SK-N-SH (cell line): ENCODE results near the gene RARB. TPM values are rescaled to one million over a fixed set of nuclear protein-coding genes. Genes with fewer than 3 reads are reported as not detected.

ENCODE experiments used
- CTCF ChIA-PET: fragments of 300-600, 350-600 bp; formaldehyde crosslinking; extraction: SDS; loops from one replicate; lab custom pipeline; 2021; lab: Yijun Ruan, JAX
- POLR2A ChIA-PET: fragments of 350-600 bp; sonication (Branson Sonifier 250); formaldehyde crosslinking; extraction: SDS; loops from one replicate; lab custom pipeline; 2020; ENCODE audit warnings: antibody characterized with exemption, inconsistent platforms; lab: Yijun Ruan, JAX
- DNase-seq: peaks from one replicate; pipeline ENCODE4 v3.0.0; 2012
- H2AFZ ChIP-seq: fragments of 200-600 bp; sonication (generic); 2 replicates; pipeline ENCODE4 v1.8.1; 2016; ENCODE audit warnings: antibody characterized with exemption, mild to moderate bottlenecking, low read depth
- H3F3A ChIP-seq: fragments of 200-600 bp; sonication (generic); replicated peaks from 2 replicates; pipeline ENCODE3; 2016; ENCODE audit warnings: antibody characterized with exemption, mild to moderate bottlenecking; ENCODE audit not compliant: insufficient read depth
- H3K27ac ChIP-seq, 2 experiments: fragments of 200-500 bp in 1 of 2; fragments of 200-600 bp in 1 of 2; sonication (Bioruptor generic) in 1 of 2; sonication (generic), shearing (Covaris generic) in 1 of 2; 2 replicates each; pipeline versions ENCODE4 v1.5.1 to v1.6.1; 2014 to 2016; ENCODE audit warnings: low read depth in 2 of 2, inconsistent platforms in 1 of 2, low read length in 1 of 2, mild to moderate bottlenecking in 1 of 2, mixed read lengths in 1 of 2
- H3K27me3 ChIP-seq: fragments of 200-600 bp; sonication (generic), shearing (Covaris generic); 2 replicates; pipeline ENCODE4 v1.6.1; 2016; ENCODE audit warnings: mixed run types; ENCODE audit not compliant: insufficient read depth
- H3K36me3 ChIP-seq, 2 experiments: fragments of 200-500 bp in 1 of 2; fragments of 200-600 bp in 1 of 2; sonication (Bioruptor generic) in 1 of 2; sonication (generic) in 1 of 2; replicated peaks in 1 of 2; 2 replicates each; pipeline versions ENCODE3 to v1.5.1; 2014 to 2016; ENCODE audit warnings: low read length in 1 of 2, mild to moderate bottlenecking in 1 of 2; ENCODE audit not compliant: insufficient read depth in 2 of 2, control insufficient read depth in 1 of 2
- H3K4me1 ChIP-seq, 2 experiments: fragments of 200-500 bp in 1 of 2; fragments of 200-600 bp in 1 of 2; sonication (Bioruptor generic) in 1 of 2; sonication (generic), shearing (Covaris generic) in 1 of 2; 2 replicates each; pipeline versions ENCODE4 v1.5.1 to v1.6.1; 2014 to 2016; ENCODE audit warnings: low read depth in 1 of 2, low read length in 1 of 2, mixed run types in 1 of 2; ENCODE audit not compliant: insufficient read depth in 2 of 2, control insufficient read depth in 1 of 2
- H3K4me2 ChIP-seq: fragments of 200-600 bp; sonication (generic), shearing (Covaris generic); 2 replicates; pipeline ENCODE4 v1.6.1; 2017; ENCODE audit warnings: mixed run types
- H3K4me3 ChIP-seq, 2 experiments: fragments of 200-500 bp in 1 of 2; fragments of 200-600 bp in 1 of 2; sonication (Bioruptor generic) in 1 of 2; sonication (generic), shearing (Covaris generic) in 1 of 2; 2 replicates each; pipeline versions ENCODE4 v1.5.1 to v1.8.1; 2014 to 2016; ENCODE audit warnings: low read depth in 2 of 2, inconsistent platforms in 1 of 2, low read length in 1 of 2, mild to moderate bottlenecking in 1 of 2, mixed read lengths in 1 of 2, moderate library complexity in 1 of 2
- H3K79me2 ChIP-seq: fragments of 200-600 bp; sonication (generic); 2 replicates; pipeline ENCODE4 v1.8.1; 2017; ENCODE audit warnings: mild to moderate bottlenecking; ENCODE audit not compliant: insufficient read depth
- H3K9ac ChIP-seq: fragments of 200-600 bp; sonication (generic); 2 replicates; pipeline ENCODE4 v1.6.1; 2017; ENCODE audit warnings: mixed run types
- H3K9me2 ChIP-seq: fragments of 200-600 bp; sonication (generic); 2 replicates; pipeline ENCODE4 v1.6.1; 2017; ENCODE audit warnings: mixed run types
- H3K9me3 ChIP-seq: fragments of 200-600 bp; sonication (generic); 2 replicates; pipeline ENCODE4 v1.6.1; 2017; ENCODE audit warnings: mixed run types, mild to moderate bottlenecking, moderate library complexity
- H4K20me1 ChIP-seq: fragments of 200-600 bp; sonication (generic); 2 replicates; pipeline ENCODE4 v1.6.1; 2017; ENCODE audit warnings: mild to moderate bottlenecking, mixed run types; ENCODE audit not compliant: insufficient read depth
- CHD2 ChIP-seq: fragments of 150-350 bp; IDR thresholded peaks from 2 replicates; pipeline ENCODE4 v1.6.1; 2018; ENCODE audit warnings: low read length; ENCODE audit not compliant: partially characterized antibody
- FOSL2 ChIP-seq: IDR thresholded peaks from 2 replicates; pipeline ENCODE4 v1.4.0; 2012; ENCODE audit warnings: low read depth, mild to moderate bottlenecking, moderate library complexity, borderline replicate concordance
- FOXM1 ChIP-seq: IDR thresholded peaks from 2 replicates; pipeline ENCODE4 v1.4.0; 2012; ENCODE audit warnings: low read depth, mild to moderate bottlenecking
- MAX ChIP-seq: IDR thresholded peaks from 2 replicates; pipeline ENCODE4 v1.4.0; 2012; ENCODE audit warnings: low read depth
- MEF2A ChIP-seq: IDR thresholded peaks from 2 replicates; pipeline ENCODE4 v1.4.0; 2012; ENCODE audit warnings: low read depth, borderline replicate concordance
- MXI1 ChIP-seq: IDR thresholded peaks from 2 replicates; pipeline ENCODE4 v1.6.1; 2012; ENCODE audit warnings: mild to moderate bottlenecking, low read depth, low read length, improper control_type of control experiment
- PBX3 ChIP-seq: IDR thresholded peaks from 2 replicates; pipeline ENCODE4; 2012
- POLR2AphosphoS5 ChIP-seq: IDR thresholded peaks from 2 replicates; pipeline ENCODE4 v1.6.1; 2012; ENCODE audit warnings: low read depth, low read length
- RCOR1 ChIP-seq: fragments of 150-350 bp; IDR thresholded peaks from 2 replicates; pipeline ENCODE4 v1.6.1; 2017; ENCODE audit warnings: antibody characterized with exemption, low read length
- RFX5 ChIP-seq: IDR thresholded peaks from 2 replicates; pipeline ENCODE4 v1.6.1; 2012; ENCODE audit warnings: mild to moderate bottlenecking, improper control_type of control experiment, low read length
- RXRA ChIP-seq: IDR thresholded peaks from 2 replicates; pipeline ENCODE4 v1.4.0; 2012; ENCODE audit warnings: low read depth, mild to moderate bottlenecking, borderline replicate concordance
- TAF1 ChIP-seq: IDR thresholded peaks from 2 replicates; pipeline ENCODE4 v1.6.1; 2012; ENCODE audit warnings: low read depth, mild to moderate bottlenecking, low read length, moderate library complexity, borderline replicate concordance
- TEAD4 ChIP-seq: IDR thresholded peaks from 2 replicates; pipeline ENCODE4 v1.4.0; 2012; ENCODE audit warnings: mild to moderate bottlenecking, borderline replicate concordance; ENCODE audit not compliant: insufficient read depth
- WGBS: methylation state at CpG from one replicate; pipeline ENCODE4 v1.1.6; 2017; ENCODE audit warnings: low lambda C conversion rate; 5-methylcytosine and 5-hydroxymethylcytosine counted together
- polyA plus RNA-seq, 3 experiments: library from polyadenylated mRNA; depleted of rRNA; stranded (reverse); fragments of >200 nt; gene quantifications; 2 replicates each; pipeline ENCODE4 v1.2.3, GENCODE V29; 2012
- TF ChIP-seq, protein P1 (sequence below): fragments of 150-350 bp; IDR thresholded peaks from 2 replicates; pipeline ENCODE4 v1.6.1; 2016; ENCODE audit warnings: mild to moderate bottlenecking, low read depth, low read length
- TF ChIP-seq, protein P2 (sequence below): fragments of 200-600 bp; sonication (generic); IDR thresholded peaks from 2 replicates; pipeline ENCODE4 v1.6.1; 2017; ENCODE audit warnings: antibody characterized with exemption, mild to moderate bottlenecking, moderate library complexity
- TF ChIP-seq, protein P3 (sequence below): IDR thresholded peaks from 2 replicates; pipeline ENCODE4 v1.4.0; 2012; ENCODE audit warnings: low read depth, borderline replicate concordance
- TF ChIP-seq, protein P4 (sequence below): IDR thresholded peaks from 2 replicates; pipeline ENCODE4 v1.4.0; 2012; ENCODE audit warnings: low read depth, borderline replicate concordance
- TF ChIP-seq, protein P5 (sequence below): fragments of 150-350 bp; IDR thresholded peaks from 2 replicates; pipeline ENCODE4 v1.6.1; 2017; ENCODE audit warnings: antibody characterized with exemption, low read length, low read depth, borderline replicate concordance

RARB gene
- polyA plus RNA-seq, 1 of the 3 experiments (the other 2 are of a cell fraction) = 10.7 TPM

- no peak for TF ChIP-seq PBX3
- TF ChIP-seq RXRA = no peak
- TF ChIP-seq POLR2AphosphoS5 = no peak
- TF ChIP-seq, protein P1, sequence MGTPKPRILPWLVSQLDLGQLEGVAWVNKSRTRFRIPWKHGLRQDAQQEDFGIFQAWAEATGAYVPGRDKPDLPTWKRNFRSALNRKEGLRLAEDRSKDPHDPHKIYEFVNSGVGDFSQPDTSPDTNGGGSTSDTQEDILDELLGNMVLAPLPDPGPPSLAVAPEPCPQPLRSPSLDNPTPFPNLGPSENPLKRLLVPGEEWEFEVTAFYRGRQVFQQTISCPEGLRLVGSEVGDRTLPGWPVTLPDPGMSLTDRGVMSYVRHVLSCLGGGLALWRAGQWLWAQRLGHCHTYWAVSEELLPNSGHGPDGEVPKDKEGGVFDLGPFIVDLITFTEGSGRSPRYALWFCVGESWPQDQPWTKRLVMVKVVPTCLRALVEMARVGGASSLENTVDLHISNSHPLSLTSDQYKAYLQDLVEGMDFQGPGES = no peak
- TF ChIP-seq, protein P2, sequence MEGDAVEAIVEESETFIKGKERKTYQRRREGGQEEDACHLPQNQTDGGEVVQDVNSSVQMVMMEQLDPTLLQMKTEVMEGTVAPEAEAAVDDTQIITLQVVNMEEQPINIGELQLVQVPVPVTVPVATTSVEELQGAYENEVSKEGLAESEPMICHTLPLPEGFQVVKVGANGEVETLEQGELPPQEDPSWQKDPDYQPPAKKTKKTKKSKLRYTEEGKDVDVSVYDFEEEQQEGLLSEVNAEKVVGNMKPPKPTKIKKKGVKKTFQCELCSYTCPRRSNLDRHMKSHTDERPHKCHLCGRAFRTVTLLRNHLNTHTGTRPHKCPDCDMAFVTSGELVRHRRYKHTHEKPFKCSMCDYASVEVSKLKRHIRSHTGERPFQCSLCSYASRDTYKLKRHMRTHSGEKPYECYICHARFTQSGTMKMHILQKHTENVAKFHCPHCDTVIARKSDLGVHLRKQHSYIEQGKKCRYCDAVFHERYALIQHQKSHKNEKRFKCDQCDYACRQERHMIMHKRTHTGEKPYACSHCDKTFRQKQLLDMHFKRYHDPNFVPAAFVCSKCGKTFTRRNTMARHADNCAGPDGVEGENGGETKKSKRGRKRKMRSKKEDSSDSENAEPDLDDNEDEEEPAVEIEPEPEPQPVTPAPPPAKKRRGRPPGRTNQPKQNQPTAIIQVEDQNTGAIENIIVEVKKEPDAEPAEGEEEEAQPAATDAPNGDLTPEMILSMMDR = no peak
- no peak for TF ChIP-seq FOSL2
- TF ChIP-seq FOXM1 = no peak
- TF ChIP-seq, protein P3, sequence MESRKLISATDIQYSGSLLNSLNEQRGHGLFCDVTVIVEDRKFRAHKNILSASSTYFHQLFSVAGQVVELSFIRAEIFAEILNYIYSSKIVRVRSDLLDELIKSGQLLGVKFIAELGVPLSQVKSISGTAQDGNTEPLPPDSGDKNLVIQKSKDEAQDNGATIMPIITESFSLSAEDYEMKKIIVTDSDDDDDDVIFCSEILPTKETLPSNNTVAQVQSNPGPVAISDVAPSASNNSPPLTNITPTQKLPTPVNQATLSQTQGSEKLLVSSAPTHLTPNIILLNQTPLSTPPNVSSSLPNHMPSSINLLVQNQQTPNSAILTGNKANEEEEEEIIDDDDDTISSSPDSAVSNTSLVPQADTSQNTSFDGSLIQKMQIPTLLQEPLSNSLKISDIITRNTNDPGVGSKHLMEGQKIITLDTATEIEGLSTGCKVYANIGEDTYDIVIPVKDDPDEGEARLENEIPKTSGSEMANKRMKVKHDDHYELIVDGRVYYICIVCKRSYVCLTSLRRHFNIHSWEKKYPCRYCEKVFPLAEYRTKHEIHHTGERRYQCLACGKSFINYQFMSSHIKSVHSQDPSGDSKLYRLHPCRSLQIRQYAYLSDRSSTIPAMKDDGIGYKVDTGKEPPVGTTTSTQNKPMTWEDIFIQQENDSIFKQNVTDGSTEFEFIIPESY = no peak
- TF ChIP-seq CHD2 = no peak
- TF ChIP-seq, protein P4, sequence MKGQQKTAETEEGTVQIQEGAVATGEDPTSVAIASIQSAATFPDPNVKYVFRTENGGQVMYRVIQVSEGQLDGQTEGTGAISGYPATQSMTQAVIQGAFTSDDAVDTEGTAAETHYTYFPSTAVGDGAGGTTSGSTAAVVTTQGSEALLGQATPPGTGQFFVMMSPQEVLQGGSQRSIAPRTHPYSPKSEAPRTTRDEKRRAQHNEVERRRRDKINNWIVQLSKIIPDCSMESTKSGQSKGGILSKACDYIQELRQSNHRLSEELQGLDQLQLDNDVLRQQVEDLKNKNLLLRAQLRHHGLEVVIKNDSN = no peak
- TF ChIP-seq, protein P5, sequence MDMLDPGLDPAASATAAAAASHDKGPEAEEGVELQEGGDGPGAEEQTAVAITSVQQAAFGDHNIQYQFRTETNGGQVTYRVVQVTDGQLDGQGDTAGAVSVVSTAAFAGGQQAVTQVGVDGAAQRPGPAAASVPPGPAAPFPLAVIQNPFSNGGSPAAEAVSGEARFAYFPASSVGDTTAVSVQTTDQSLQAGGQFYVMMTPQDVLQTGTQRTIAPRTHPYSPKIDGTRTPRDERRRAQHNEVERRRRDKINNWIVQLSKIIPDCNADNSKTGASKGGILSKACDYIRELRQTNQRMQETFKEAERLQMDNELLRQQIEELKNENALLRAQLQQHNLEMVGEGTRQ = no peak
- TF ChIP-seq TAF1 = no peak
- no peak for TF ChIP-seq MXI1
- no peak for TF ChIP-seq MAX
- no peak for TF ChIP-seq RFX5
- TF ChIP-seq MEF2A = no peak
- TF ChIP-seq TEAD4 = no peak
- no peak for TF ChIP-seq RCOR1
- Histone ChIP-seq H2AFZ (no peak overlapping the region), H3K4me2 (no peak overlapping the region), H3K9ac (peak overlapping the region; percentile 65; the same call in 1 of the 2 replicates), H3K9me3 (no peaks in the 10 kb centered on the region), H3K4me1 (peaks cover 23 to 35% of the 10 kb centered on the region in 2 experiments; a peak in 3 of 4 replicates), H3F3A (peaks cover 8% of the 10 kb centered on the region), H3K36me3 (no peaks in the 10 kb centered on the region), H3K79me2 (peaks cover 21% of the 10 kb centered on the region; the same call in 1 of the 2 replicates), H3K4me3 (no peak overlapping the region), H3K27me3 (no peaks in the 10 kb centered on the region), H3K9me2 (no peaks in the 10 kb centered on the region), H3K27ac (peak overlapping the region in 1 of 2 experiments; percentile 84; a peak in 2 of 4 replicates), H4K20me1 (no peaks in the 10 kb centered on the region)
- ChIA-PET POLR2A (interaction anchor here (0.8 kb wide), 1 partner anchor 80 kb away, joined by 3 read pairs; the partner anchor contains the start of gene RARB), CTCF (interaction anchor here (1.3 kb wide), 1 partner anchor 86 kb away, joined by 3 read pairs; no protein-coding TSS in a partner anchor)
- 92% methylated on average over 1 of the region's 1 CpG for WGBS
- no peak for DNase-seq
Measured at GRCh38 chr3:25507811-25508210, 79.7 kb downstream of the RARB start.
